Heart left ventricle (tissue), 16 donors: ENCODE data around the gene TEX10. TPM values are rescaled to one million over a fixed set of nuclear protein-coding genes. Genes with fewer than 3 reads are reported as not detected.
"Not testable (repeated sequence)": the region's sequence is repeated elsewhere in the genome, so short reads cannot be mapped to it uniquely, and the experiment has no call there.

Experiments used
- ATAC-seq, 4 donors: fragments of 200-7000 bp; cut with Tn5 transposase; one replicate each; pipeline ENCODE4 v1.9.1; 2020 to 2022; ENCODE audit warnings: moderate library complexity in 4 of 4, mild to moderate bottlenecking in 3 of 4, moderate number of reproducible peaks in 1 of 4
- DNase-seq, 5 donors: peaks; one replicate each; pipeline ENCODE4 v3.0.0-alpha.2; 2020
- H3K27ac ChIP-seq, 12 donors: fragments of 200-600 bp; sonication (generic) in 4 of 12; one replicate each; pipeline versions ENCODE4 v1.5.0 to v1.8.0; 2016 to 2022; ENCODE audit warnings: mild to moderate bottlenecking in 2 of 12
- H3K27me3 ChIP-seq, 9 donors: fragments of 200-600 bp; sonication (generic) in 2 of 9; one replicate each; pipeline versions ENCODE4 v1.5.1 to v1.8.0; 2016 to 2022; ENCODE audit warnings: mild to moderate bottlenecking in 3 of 9
- H3K36me3 ChIP-seq, 9 donors: fragments of 200-600 bp; sonication (generic) in 2 of 9; one replicate each; pipeline versions ENCODE4 v1.5.0 to v1.8.0; 2018 to 2022; ENCODE audit warnings: mild to moderate bottlenecking in 2 of 9
- H3K4me1 ChIP-seq, 12 donors: fragments of 200-600 bp; sonication (generic) in 4 of 12; one replicate each; pipeline versions ENCODE4 v1.5.0 to v1.8.0; 2016 to 2022; ENCODE audit warnings: mild to moderate bottlenecking in 3 of 12
- H3K4me3 ChIP-seq, 12 donors: fragments of 200-600 bp; sonication (generic) in 4 of 12; one replicate each; pipeline versions ENCODE4 v1.5.0 to v1.8.0; 2017 to 2022; ENCODE audit warnings: mild to moderate bottlenecking in 9 of 12, moderate library complexity in 4 of 12
- H3K9me3 ChIP-seq, 12 donors: fragments of 200-600 bp; sonication (generic) in 4 of 12; one replicate each; pipeline versions ENCODE4 v1.5.0 to v1.8.0; 2016 to 2022; ENCODE audit warnings: mild to moderate bottlenecking in 1 of 12
- POLR2A ChIP-seq, 2 donors: fragments of 450-650 bp; IDR thresholded peaks; one replicate each; pipeline ENCODE4 v1.6.1; 2017; ENCODE audit warnings: antibody characterized with exemption in 2 of 2, mild to moderate bottlenecking in 2 of 2, moderate library complexity in 2 of 2
- WGBS, 4 donors: extraction: QIAGEN DNeasy Blood & Tissue Kit in 2 of 4; methylation state at CpG; one replicate each; pipeline versions ENCODE4 v1.1.5 to v1.1.7; 2013 to 2018; 5-methylcytosine and 5-hydroxymethylcytosine counted together
- intact Hi-C, 10 donors: fragments of 100-400 bp; cut with DNase I; formaldehyde crosslinking; loops; one replicate each; pipeline versions ENCODE4 v1.11.1 to v1.14.2; 2022
- polyA plus RNA-seq, 2 donors: library from polyadenylated mRNA; stranded (reverse); fragments of 200-250 nt; gene quantifications; one replicate each; pipeline ENCODE4 v1.2.3, GENCODE V29; 2013
- total RNA-seq, 9 donors: library from RNA; depleted of rRNA in 2 of 9; stranded (reverse); fragments of >200 nt in 2 of 9; fragmentation: NEBNext Ultra II Directional in 3 of 9; extraction: Animal tissue kit (Norgen Biotek cat#: 25700) in 3 of 9; gene quantifications; one replicate each; pipeline versions ENCODE4 v1.1.0 to v1.2.4, GENCODE V29; 2016 to 2023
- TF ChIP-seq, protein P1 (sequence below), 12 donors: fragments of 200-600 bp; sonication (generic) in 4 of 12; IDR thresholded peaks; one replicate each; pipeline versions ENCODE4 v1.5.0 to v1.8.0; 2018 to 2022; ENCODE audit warnings: antibody characterized with exemption in 12 of 12, mild to moderate bottlenecking in 5 of 12
- donor health status: ischemic (EF 13 %, LVEDD 7.1; RV severe dilation, severe dysfunction).
- donor health status: healthy with polysubstance abuse.
- donor health status: DM: no; HTN: yes; CAD: no.
- donor health status: DM: no; HTN: no; CAD: no.
- donor health status: ischemic (EF 25% LVEDD 6.9; RV normal size, moderate dysfunction).
- donor health status: ischemic (EF 25% LVEDD 5.7; RV mildly dilated, moderate dysfunction).
- donor health status: healthy.
- donor health status: DM: yes; HTN: yes; CAD: no.
- donor health status: ischemic (EF 35%, LVEDD 5.7; RV mildly dilated, moderate dysfunction).
- donor health status: nonischemic (EF 11% LVEDD 7.7; RV severe dilation, severe dysfunction).
- donor health status: DM: yes; HTN: yes; CAD: no.
- donor health status: PGD.
- donor health status: ischemic (EF 29% LVEDD 5.4; RV normal size, mild dysfunction).
- donor health status: nonischemic (EF 23%, LVEDD 6.1; RV moderate dilation, normal function).

Gene TEX10
- total and polyA plus RNA-seq, 11 donors = 2.7 to 10.6 (median 9.1) TPM

- Histone ChIP-seq H3K36me3 (peaks cover 0 to 35% (median 18%) of the 10 kb centered on the region in 9 donors), H3K9me3 (no peaks in the 10 kb centered on the region), H3K27ac (no peak overlapping the region), H3K27me3 (no peaks in the 10 kb centered on the region), H3K4me1 (peaks cover 0 to 4% (median 0%) of the 10 kb centered on the region in 12 donors), H3K4me3 (no peak overlapping the region)
- ATAC-seq = no peak
- TF ChIP-seq POLR2A (IDR thresholded peaks at IDR 0.05) = no peak
- TF ChIP-seq, protein P1, sequence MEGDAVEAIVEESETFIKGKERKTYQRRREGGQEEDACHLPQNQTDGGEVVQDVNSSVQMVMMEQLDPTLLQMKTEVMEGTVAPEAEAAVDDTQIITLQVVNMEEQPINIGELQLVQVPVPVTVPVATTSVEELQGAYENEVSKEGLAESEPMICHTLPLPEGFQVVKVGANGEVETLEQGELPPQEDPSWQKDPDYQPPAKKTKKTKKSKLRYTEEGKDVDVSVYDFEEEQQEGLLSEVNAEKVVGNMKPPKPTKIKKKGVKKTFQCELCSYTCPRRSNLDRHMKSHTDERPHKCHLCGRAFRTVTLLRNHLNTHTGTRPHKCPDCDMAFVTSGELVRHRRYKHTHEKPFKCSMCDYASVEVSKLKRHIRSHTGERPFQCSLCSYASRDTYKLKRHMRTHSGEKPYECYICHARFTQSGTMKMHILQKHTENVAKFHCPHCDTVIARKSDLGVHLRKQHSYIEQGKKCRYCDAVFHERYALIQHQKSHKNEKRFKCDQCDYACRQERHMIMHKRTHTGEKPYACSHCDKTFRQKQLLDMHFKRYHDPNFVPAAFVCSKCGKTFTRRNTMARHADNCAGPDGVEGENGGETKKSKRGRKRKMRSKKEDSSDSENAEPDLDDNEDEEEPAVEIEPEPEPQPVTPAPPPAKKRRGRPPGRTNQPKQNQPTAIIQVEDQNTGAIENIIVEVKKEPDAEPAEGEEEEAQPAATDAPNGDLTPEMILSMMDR (IDR thresholded peaks at IDR 0.05) = no peak
- no peak for DNase-seq
- intact Hi-C loops = no loop called here
- WGBS, 4 donors = 90 to 97% (median 95%) methylated on average over 2 of the region's 2 CpGs
Measured at GRCh38 chr9:100340224-100340623, 12.5 kb downstream of the TEX10 start.

DNA sequence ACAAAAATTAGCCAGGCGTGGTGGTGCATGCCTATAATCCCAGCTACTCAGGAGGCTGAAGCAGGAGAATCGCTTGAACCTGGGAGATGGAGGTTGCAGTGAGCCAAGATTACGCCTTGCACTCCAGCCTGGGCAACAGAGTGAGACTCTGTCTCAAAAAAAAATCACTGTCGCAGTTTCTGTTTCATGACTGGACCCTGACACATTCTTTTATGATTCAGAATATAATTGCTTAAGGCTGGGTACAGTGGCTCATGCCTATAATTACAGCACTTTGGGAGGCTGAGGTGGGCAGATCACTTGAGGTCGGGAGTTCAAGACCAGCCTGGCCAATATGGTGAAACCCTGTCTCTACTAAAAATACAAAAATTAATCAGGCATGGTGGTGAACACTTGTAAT, 14.0 kb downstream of the TEX10 start:
- ATAC-seq, intact Hi-C loops, H3K27me3 ChIP-seq, H3K4me1 ChIP-seq, H3K27ac ChIP-seq, H3K4me3 ChIP-seq, H3K9me3 ChIP-seq, DNase-seq: not testable (repeated sequence)
- H3K36me3 ChIP-seq = peaks cover 0 to 27% (median 10%) of the 10 kb centered on the region in 9 donors
- WGBS, 4 donors = 95 to 99% (median 98%) methylated on average over 5 of the region's 5 CpGs

DNA sequence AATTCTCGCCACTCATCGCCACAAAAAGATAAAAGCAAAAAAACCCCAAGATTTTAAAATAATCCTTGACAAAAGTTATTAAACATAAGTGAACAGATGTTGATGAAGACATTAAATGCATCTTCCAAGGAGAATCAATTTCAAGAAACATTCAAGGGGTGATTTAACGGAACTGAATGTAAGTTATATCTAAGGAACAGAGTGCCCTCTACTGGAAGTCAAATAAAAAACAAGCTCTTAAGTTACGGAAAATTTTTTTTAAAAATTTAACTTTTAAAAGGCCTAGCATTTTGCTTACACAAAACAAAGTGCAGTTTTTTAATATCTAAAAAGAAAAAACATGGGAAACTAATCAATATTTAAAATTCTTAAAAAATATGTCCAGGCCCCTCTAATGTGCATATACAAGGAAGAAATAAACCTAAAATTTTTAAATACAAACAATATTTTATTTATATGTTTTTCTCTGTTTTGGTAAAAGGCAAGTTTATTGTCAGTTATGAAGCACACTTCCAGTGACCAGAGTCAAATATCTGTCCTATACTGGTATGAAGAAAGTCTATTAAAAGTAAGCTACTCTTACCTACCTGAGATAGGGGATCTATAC, 28.0 kb downstream of the TEX10 start:
- Histone ChIP-seq H3K4me1 (peaks cover 0 to 6% (median 0%) of the 10 kb centered on the region in 12 donors), H3K9me3 (no peaks in the 10 kb centered on the region), H3K27me3 (no peaks in the 10 kb centered on the region), H3K36me3 (peaks cover 0 to 72% (median 56%) of the 10 kb centered on the region in 9 donors), H3K27ac (no peak overlapping the region), H3K4me3 (no peak overlapping the region)
- DNase-seq (no peak), ATAC-seq (no peak)
- WGBS, 4 donors = 52 to 58% (median 54%) methylated on average over 4 of the region's 4 CpGs
- TF ChIP-seq, protein P1 (IDR thresholded peaks at IDR 0.05) = peak; percentile 16 to 68 (median 54)
- TF ChIP-seq POLR2A (IDR thresholded peaks at IDR 0.05) = no peak
- intact Hi-C loops = loop anchor here (5.0 to 10.0 kb wide), 10 partner anchors 270 to 1162 kb away; no protein-coding TSS in a partner anchor

DNA sequence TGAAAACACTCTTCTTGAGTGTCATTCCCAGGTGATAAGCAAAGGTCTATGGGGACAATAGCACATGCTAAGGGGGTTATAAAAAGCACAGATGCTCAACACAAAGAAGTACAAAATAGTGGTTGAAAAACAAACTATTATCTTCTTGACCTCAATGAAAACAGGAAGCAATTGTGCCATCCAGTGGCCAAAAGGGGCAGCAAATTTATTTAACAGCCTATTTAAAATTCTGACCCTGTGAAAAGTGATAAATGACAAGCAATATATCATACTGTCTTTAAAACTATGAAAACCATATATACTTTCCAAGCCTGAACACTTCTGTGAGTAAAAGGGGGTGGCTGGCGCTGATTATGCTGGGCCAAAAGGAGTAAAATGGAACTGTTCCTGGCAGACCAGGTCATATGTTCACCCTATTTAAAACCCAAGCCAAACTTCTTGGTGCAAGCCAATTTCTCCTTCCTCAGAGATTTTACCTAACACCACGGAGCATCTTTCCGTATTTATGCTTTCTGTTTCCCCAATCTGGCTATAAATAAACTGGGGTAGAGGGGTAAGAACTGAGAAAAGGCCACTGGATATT, 29.7 kb downstream of the TEX10 start:
- DNase-seq (no peak), ATAC-seq (no peak)
- no peak overlapping the region for H3K4me3 ChIP-seq
- no peaks in the 10 kb centered on the region for H3K27me3 ChIP-seq
- intact Hi-C loops = loop anchor here in 9 of 10 donors (2.0 to 10.0 kb wide), 10 partner anchors 272 to 1161 kb away; no protein-coding TSS in a partner anchor
- peaks cover 0 to 6% (median 0%) of the 10 kb centered on the region in 12 donors for H3K4me1 ChIP-seq
- H3K36me3 ChIP-seq = peaks cover 0 to 72% (median 58%) of the 10 kb centered on the region in 9 donors
- TF ChIP-seq POLR2A (IDR thresholded peaks at IDR 0.05) = no peak
- TF ChIP-seq, protein P1 (IDR thresholded peaks at IDR 0.05) = peak; percentile 46 to 75 (median 62)
- WGBS, 4 donors = 71 to 86% (median 74%) methylated on average over 3 of the region's 3 CpGs
- no peak overlapping the region for H3K27ac ChIP-seq
- no peaks in the 10 kb centered on the region for H3K9me3 ChIP-seq
